Neural cell (in vitro differentiated cells): ENCODE measurements around the gene SAP30BP. TPM values are rescaled to one million over a fixed set of nuclear protein-coding genes. Genes with fewer than 3 reads are reported as not detected.

Source experiments
- H2AFZ ChIP-seq: fragments of 200-600, 300-800 bp; sonication (generic), shearing (Covaris generic); 2 replicates; pipeline ENCODE4 v1.6.0; 2014; ENCODE audit warnings: low read depth, mild to moderate bottlenecking, antibody characterized with exemption, low read length, moderate library complexity
- H3F3A ChIP-seq: fragments of 200-600 bp; shearing (Covaris generic); 2 replicates; pipeline ENCODE4 v1.6.1; 2016; ENCODE audit warnings: mild to moderate bottlenecking, moderate library complexity, mixed read lengths, antibody characterized with exemption, low read length; ENCODE audit not compliant: insufficient read depth, poor library complexity, severe bottlenecking
- H3K27ac ChIP-seq: fragments of 200-600, 300-800 bp; sonication (generic), shearing (Covaris generic); 2 replicates; pipeline ENCODE4 v1.5.1; 2014; ENCODE audit warnings: mild to moderate bottlenecking, low read length, moderate library complexity
- H3K27me3 ChIP-seq: fragments of 300-800, 200-600 bp; sonication (generic), shearing (Covaris generic); 2 replicates; pipeline ENCODE4 v1.6.0; 2014; ENCODE audit warnings: mild to moderate bottlenecking, low read depth, low read length, moderate library complexity; ENCODE audit not compliant: insufficient read depth
- H3K36me3 ChIP-seq: fragments of 300-800, 200-600 bp; sonication (generic), shearing (Covaris generic); 2 replicates; pipeline ENCODE4 v1.5.1; 2014; ENCODE audit warnings: mild to moderate bottlenecking, antibody characterized with exemption, low read length, moderate library complexity; ENCODE audit not compliant: insufficient read depth
- H3K4me2 ChIP-seq: fragments of 300-800, 200-600 bp; sonication (generic), shearing (Covaris generic); 2 replicates; pipeline ENCODE4 v1.6.0; 2014; ENCODE audit warnings: mild to moderate bottlenecking, low read length
- H3K4me3 ChIP-seq: fragments of 300-800, 200-600 bp; sonication (generic), shearing (Covaris generic); 2 replicates; pipeline ENCODE4 v1.5.1; 2014; ENCODE audit warnings: mild to moderate bottlenecking, low read length, moderate library complexity
- H3K79me2 ChIP-seq: fragments of 200-600 bp; shearing (Covaris generic); replicated peaks from 2 replicates; pipeline ENCODE4 v1.6.0; 2014; ENCODE audit warnings: mild to moderate bottlenecking, low read length, moderate library complexity; ENCODE audit not compliant: insufficient read depth
- H3K9ac ChIP-seq: fragments of 300-800, 200-600 bp; sonication (generic), shearing (Covaris generic); 2 replicates; pipeline ENCODE4 v1.6.1; 2016; ENCODE audit warnings: mild to moderate bottlenecking, low read length, mixed read lengths
- H3K9me2 ChIP-seq: fragments of 200-600 bp; shearing (Covaris generic); 2 replicates; pipeline ENCODE4 v1.6.1; 2016; ENCODE audit warnings: mild to moderate bottlenecking, low read length, mixed read lengths; ENCODE audit not compliant: insufficient read depth
- H3K9me3 ChIP-seq: fragments of 200-600, 300-800 bp; sonication (generic), shearing (Covaris generic); 2 replicates; pipeline ENCODE4 v1.6.1; 2016; ENCODE audit warnings: mild to moderate bottlenecking, mixed run types, low read length, moderate library complexity, mixed read lengths
- H4K20me1 ChIP-seq: fragments of 200-600 bp; shearing (Covaris generic); 2 replicates; pipeline ENCODE4 v1.6.1; 2016; ENCODE audit warnings: mild to moderate bottlenecking, mixed run types; ENCODE audit not compliant: insufficient read depth
- EP300 ChIP-seq: fragments of 450-650 bp; conservative IDR thresholded peaks from 2 replicates; pipeline ENCODE4 v1.6.1; 2014; ENCODE audit warnings: antibody characterized with exemption, mild to moderate bottlenecking, moderate library complexity; ENCODE audit not compliant: poor library complexity, severe bottlenecking
- EZH2 ChIP-seq: fragments of 200-600, 300-800 bp; shearing (Covaris generic), sonication (generic); IDR thresholded peaks from 2 replicates; pipeline ENCODE4 v1.6.1; 2014; ENCODE audit warnings: antibody characterized with exemption, low read length, borderline replicate concordance, mild to moderate bottlenecking; ENCODE audit not compliant: insufficient read depth, poor library complexity, severe bottlenecking
- MXI1 ChIP-seq: fragments of 450-650 bp; conservative IDR thresholded peaks from 2 replicates; pipeline ENCODE4 v1.6.1; 2014; ENCODE audit warnings: antibody characterized with exemption, mild to moderate bottlenecking; ENCODE audit not compliant: poor library complexity, severe bottlenecking
- POLR2AphosphoS5 ChIP-seq: IDR thresholded peaks from 2 replicates; pipeline ENCODE4 v1.6.1; 2012
- RAD21 ChIP-seq: fragments of 450-650 bp; conservative IDR thresholded peaks from 2 replicates; pipeline ENCODE4 v1.6.1; 2014; ENCODE audit warnings: antibody characterized with exemption, mild to moderate bottlenecking, moderate library complexity
- SMC3 ChIP-seq: fragments of 450-650 bp; conservative IDR thresholded peaks from 2 replicates; pipeline ENCODE4 v1.6.1; 2014; ENCODE audit warnings: antibody characterized with exemption, mild to moderate bottlenecking, moderate library complexity; ENCODE audit not compliant: poor library complexity
- TAF1 ChIP-seq: IDR thresholded peaks from 2 replicates; pipeline ENCODE4 v1.6.1; 2012; ENCODE audit warnings: low read depth
- polyA plus RNA-seq: library from polyadenylated mRNA; depleted of rRNA; stranded (reverse); fragments of >200 nt; gene quantifications from 2 replicates; pipeline ENCODE4 v1.2.3, GENCODE V29; 2014
- TF ChIP-seq, protein P1 (sequence below): fragments of 450-650 bp; IDR thresholded peaks from 2 replicates; pipeline ENCODE4 v1.5.1; 2014; ENCODE audit warnings: antibody characterized with exemption, mild to moderate bottlenecking, moderate library complexity; ENCODE audit not compliant: poor library complexity, severe bottlenecking
- TF ChIP-seq, protein P2 (sequence below): IDR thresholded peaks from 2 replicates; pipeline ENCODE4 v1.6.1; 2012; ENCODE audit warnings: borderline replicate concordance

Gene SAP30BP
- polyA plus RNA-seq, 1 donor from 2014 or later = 156 TPM

DNA sequence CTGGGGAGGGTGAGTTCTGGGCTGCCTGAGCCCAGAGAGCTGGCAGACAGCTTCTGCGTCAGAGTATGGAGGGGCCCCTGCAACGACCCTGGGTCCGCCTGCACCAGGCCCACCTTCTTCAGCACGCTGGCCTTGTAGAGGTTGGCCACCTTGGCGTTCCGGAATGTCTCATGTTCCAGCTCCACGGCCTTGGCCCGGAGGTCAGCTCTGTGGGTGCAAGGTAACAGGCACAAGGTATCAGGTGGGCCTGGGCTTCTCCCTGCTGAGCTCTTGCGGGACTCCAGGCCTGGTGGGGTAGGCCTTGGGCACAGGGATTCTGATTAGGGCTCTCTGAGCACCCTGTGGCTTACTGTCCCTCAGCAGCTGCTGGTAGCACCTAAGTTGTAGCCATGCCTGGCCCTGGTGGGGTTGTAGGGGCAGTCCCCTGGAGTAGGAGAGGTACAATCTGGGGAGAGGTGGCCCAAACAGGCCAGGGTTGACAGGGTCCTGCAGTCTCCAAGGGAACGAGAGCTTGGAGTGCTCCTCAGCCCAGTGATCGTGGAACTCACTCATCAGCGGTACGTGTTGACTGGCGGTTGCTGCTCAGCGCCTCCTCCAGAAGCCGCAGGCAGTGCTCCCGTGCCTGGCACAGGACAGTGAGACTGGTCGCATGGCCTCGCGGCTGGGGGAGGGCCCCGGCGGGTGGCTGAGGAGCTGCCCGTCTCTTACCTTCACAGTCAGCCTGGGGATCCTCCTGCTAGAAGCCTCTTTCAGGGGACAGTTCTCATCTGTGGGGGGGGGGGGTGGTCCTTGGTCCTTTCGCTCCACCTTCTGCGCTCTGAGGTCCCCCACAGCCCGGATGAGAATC, 36.8 kb upstream of the SAP30BP start:
- Histone ChIP-seq H3K79me2 (no peaks in the 10 kb centered on the region), H4K20me1 (no peaks in the 10 kb centered on the region), H3K4me3 (no peak overlapping the region), H2AFZ (no peak overlapping the region), H3K36me3 (no peaks in the 10 kb centered on the region), H3K9ac (no peak overlapping the region), H3K9me3 (no peaks in the 10 kb centered on the region), H3F3A (no peaks in the 10 kb centered on the region), H3K27ac (no peak overlapping the region), H3K9me2 (no peaks in the 10 kb centered on the region), H3K4me2 (no peak overlapping the region), H3K27me3 (no peaks in the 10 kb centered on the region)
- TF ChIP-seq EP300 (no peak), TAF1 (no peak), MXI1 (no peak), SMC3 (no peak), EZH2 (no peak), POLR2AphosphoS5 (no peak), RAD21 (no peak)
- TF ChIP-seq, protein P1, sequence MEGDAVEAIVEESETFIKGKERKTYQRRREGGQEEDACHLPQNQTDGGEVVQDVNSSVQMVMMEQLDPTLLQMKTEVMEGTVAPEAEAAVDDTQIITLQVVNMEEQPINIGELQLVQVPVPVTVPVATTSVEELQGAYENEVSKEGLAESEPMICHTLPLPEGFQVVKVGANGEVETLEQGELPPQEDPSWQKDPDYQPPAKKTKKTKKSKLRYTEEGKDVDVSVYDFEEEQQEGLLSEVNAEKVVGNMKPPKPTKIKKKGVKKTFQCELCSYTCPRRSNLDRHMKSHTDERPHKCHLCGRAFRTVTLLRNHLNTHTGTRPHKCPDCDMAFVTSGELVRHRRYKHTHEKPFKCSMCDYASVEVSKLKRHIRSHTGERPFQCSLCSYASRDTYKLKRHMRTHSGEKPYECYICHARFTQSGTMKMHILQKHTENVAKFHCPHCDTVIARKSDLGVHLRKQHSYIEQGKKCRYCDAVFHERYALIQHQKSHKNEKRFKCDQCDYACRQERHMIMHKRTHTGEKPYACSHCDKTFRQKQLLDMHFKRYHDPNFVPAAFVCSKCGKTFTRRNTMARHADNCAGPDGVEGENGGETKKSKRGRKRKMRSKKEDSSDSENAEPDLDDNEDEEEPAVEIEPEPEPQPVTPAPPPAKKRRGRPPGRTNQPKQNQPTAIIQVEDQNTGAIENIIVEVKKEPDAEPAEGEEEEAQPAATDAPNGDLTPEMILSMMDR = no peak
- TF ChIP-seq, protein P2, sequence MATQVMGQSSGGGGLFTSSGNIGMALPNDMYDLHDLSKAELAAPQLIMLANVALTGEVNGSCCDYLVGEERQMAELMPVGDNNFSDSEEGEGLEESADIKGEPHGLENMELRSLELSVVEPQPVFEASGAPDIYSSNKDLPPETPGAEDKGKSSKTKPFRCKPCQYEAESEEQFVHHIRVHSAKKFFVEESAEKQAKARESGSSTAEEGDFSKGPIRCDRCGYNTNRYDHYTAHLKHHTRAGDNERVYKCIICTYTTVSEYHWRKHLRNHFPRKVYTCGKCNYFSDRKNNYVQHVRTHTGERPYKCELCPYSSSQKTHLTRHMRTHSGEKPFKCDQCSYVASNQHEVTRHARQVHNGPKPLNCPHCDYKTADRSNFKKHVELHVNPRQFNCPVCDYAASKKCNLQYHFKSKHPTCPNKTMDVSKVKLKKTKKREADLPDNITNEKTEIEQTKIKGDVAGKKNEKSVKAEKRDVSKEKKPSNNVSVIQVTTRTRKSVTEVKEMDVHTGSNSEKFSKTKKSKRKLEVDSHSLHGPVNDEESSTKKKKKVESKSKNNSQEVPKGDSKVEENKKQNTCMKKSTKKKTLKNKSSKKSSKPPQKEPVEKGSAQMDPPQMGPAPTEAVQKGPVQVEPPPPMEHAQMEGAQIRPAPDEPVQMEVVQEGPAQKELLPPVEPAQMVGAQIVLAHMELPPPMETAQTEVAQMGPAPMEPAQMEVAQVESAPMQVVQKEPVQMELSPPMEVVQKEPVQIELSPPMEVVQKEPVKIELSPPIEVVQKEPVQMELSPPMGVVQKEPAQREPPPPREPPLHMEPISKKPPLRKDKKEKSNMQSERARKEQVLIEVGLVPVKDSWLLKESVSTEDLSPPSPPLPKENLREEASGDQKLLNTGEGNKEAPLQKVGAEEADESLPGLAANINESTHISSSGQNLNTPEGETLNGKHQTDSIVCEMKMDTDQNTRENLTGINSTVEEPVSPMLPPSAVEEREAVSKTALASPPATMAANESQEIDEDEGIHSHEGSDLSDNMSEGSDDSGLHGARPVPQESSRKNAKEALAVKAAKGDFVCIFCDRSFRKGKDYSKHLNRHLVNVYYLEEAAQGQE = no peak

DNA sequence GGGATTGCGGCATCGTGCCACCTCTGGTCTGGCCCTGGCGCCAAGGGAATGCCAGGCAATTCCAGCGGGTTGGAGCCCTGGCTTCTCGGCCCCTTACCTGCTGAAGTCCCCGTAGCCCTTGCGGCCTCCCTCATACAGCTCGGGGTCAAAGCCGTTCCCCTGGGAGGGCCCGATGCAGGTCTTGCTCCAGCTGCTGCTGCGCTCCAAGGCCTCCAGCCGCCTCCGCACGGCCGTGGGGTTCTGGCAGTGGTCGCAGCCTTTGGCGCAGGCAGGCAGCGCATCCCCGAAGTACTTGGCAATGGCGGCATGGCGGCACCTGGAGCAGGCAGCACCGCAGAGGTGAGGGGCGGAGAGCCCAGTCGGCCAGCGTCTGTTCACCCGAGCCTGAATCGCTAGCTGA, 35.8 kb upstream of the SAP30BP start:
- H3K79me2 ChIP-seq = no peaks in the 10 kb centered on the region
- H3K4me2 ChIP-seq = no peak overlapping the region
- H2AFZ ChIP-seq = no peak overlapping the region
- H3K27ac ChIP-seq = no peak overlapping the region
- no peaks in the 10 kb centered on the region for H3K36me3 ChIP-seq
- H3K27me3 ChIP-seq = no peaks in the 10 kb centered on the region
- H3K9me2 ChIP-seq = no peaks in the 10 kb centered on the region
- H3K9ac ChIP-seq = no peak overlapping the region
- no peaks in the 10 kb centered on the region for H4K20me1 ChIP-seq
- no peak for TF ChIP-seq SMC3
- no peak for TF ChIP-seq MXI1
- TF ChIP-seq, protein P2 = no peak
- TF ChIP-seq POLR2AphosphoS5 = no peak
- TF ChIP-seq EZH2 = no peak
- TF ChIP-seq TAF1 = no peak
- TF ChIP-seq, protein P1 = no peak
- no peak for TF ChIP-seq EP300
- TF ChIP-seq RAD21 = no peak
- no peaks in the 10 kb centered on the region for H3K9me3 ChIP-seq
- no peak overlapping the region for H3K4me3 ChIP-seq
- no peaks in the 10 kb centered on the region for H3F3A ChIP-seq
